ENCODE data around the gene GLYR1.

- TF ChIP-seq CTCF (IDR thresholded peaks at IDR 0.05) (no peak), NR3C1 (IDR thresholded peaks at IDR 0.05) (no peak), POLR2AphosphoS2 (conservative IDR thresholded peaks at IDR 0.05; ENCODE audit: low read length) (no peak), FOSL2 (IDR thresholded peaks at IDR 0.05) (no peak), FOSL2 (CRISPR knock-in tag; IDR thresholded peaks at IDR 0.05) (no peak), MAX (IDR thresholded peaks at IDR 0.05) (no peak)
These were observed 7.1 kb downstream of the GLYR1 start for GRCh38 chr16:4839942-4840341.

Measured in A549 (cell line).